ENCODE measurements around the gene HNRNPA3. TPM values are rescaled to one million over a fixed set of nuclear protein-coding genes. Genes with fewer than 3 reads are reported as not detected.

Gene HNRNPA3
- total and polyA plus RNA-seq, 2 of the 13 experiments (the other 11 are each of a cell fraction or from before 2014, with no cell fraction given): 73.3 to 97.7 TPM

- TF ChIP-seq ZNF264 (CRISPR knock-in tag; IDR thresholded peaks at IDR 0.05) (peak; percentile 51; the same call in 1 of the 2 replicates), KDM3A (CRISPR knock-in tag; IDR thresholded peaks at IDR 0.05; ENCODE audit: low read depth) (peak; percentile 94), SAP130 (CRISPR knock-in tag; IDR thresholded peaks at IDR 0.05; ENCODE audit: low read depth) (peak; percentile 59), SP140L (CRISPR knock-in tag; IDR thresholded peaks at IDR 0.05; ENCODE audit: borderline replicate concordance) (peak; percentile 78; the same call in 1 of the 2 replicates), FOSL2 (CRISPR knock-in tag; IDR thresholded peaks at IDR 0.05) (peak; percentile 81), ZNF547 (CRISPR knock-in tag; IDR thresholded peaks at IDR 0.05) (no peak), ATF6 (CRISPR knock-in tag; conservative IDR thresholded peaks at IDR 0.05) (peak; percentile 45; the same call in 1 of the 2 replicates), ZNF24 (IDR thresholded peaks at IDR 0.05) (peak; percentile 73; the same call in 1 of the 2 replicates), ZFP62 (CRISPR knock-in tag; IDR thresholded peaks at IDR 0.05) (no peak), POLR2A (IDR thresholded peaks at IDR 0.05; ENCODE audit: insufficient read depth in 1 of 2, low read depth in 2 of 2, low read length in 2 of 2) (no peak), LRRFIP1 (CRISPR knock-in tag; conservative IDR thresholded peaks at IDR 0.05) (0 out of 2 replicates have a peak, but pooled peaks have one; percentile 37), NFKBIZ (CRISPR knock-in tag; IDR thresholded peaks at IDR 0.05) (0 out of 2 replicates have a peak, but pooled peaks have one; percentile 75), YEATS2 (CRISPR knock-in tag; IDR thresholded peaks at IDR 0.05; ENCODE audit: borderline replicate concordance) (no peak; the same call in 1 of the 2 replicates), ZNF331 (CRISPR knock-in tag; IDR thresholded peaks at IDR 0.05) (peak; percentile 85; the same call in 1 of the 2 replicates), CEBPG (CRISPR knock-in tag; IDR thresholded peaks at IDR 0.05) (peak; percentile 100), IRF1 (CRISPR knock-in tag; IDR thresholded peaks at IDR 0.05; ENCODE audit: low read depth) (no peak), PPARG (CRISPR knock-in tag; conservative IDR thresholded peaks at IDR 0.05) (peak; percentile 65), PAWR (CRISPR knock-in tag; IDR thresholded peaks at IDR 0.05; ENCODE audit: borderline replicate concordance) (no peak), ZNF317 (CRISPR knock-in tag; IDR thresholded peaks at IDR 0.05) (no peak), ZNF280D (CRISPR knock-in tag; IDR thresholded peaks at IDR 0.05) (peak; percentile 68; the same call in 1 of the 2 replicates), RNF219 (CRISPR knock-in tag; IDR thresholded peaks at IDR 0.05) (no peak)
Observed at GRCh38 chr2:177164584-177165052, 48.0 kb upstream of the HNRNPA3 start (continued).

Data from HepG2 (cell line).